ENCODE results near the gene KDM2B. TPM values are rescaled to one million over a fixed set of nuclear protein-coding genes. Genes with fewer than 3 reads are reported as not detected.
"Not testable (repeated sequence)": the region's sequence is repeated elsewhere in the genome, so short reads cannot be mapped to it uniquely, and the experiment has no call there.

Gene KDM2B
- polyA plus RNA-seq, 3 donors = 77.4 to 80.0 (median 79.4) TPM

DNA sequence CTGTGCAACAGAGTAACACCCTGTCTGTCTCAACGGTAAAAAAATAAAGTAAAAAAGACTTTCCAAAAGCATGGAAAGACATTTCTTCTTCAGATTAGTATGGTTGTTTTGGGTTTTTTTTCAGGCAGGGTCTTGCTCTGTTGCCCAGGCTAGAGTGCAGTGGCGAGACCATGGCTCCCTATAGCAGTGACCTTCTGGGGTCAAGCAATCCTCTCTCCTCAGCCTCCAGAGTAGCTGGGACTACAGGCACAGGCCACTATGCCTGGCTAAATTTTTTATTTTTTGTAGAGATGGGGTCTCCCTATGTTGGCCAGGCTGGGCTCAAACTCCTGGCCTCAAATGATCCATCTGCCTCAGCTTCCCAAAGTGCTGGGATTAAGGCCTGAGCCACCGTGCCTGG lies 72.8 kb downstream of the KDM2B start:
- no peak for DNase-seq

DNA sequence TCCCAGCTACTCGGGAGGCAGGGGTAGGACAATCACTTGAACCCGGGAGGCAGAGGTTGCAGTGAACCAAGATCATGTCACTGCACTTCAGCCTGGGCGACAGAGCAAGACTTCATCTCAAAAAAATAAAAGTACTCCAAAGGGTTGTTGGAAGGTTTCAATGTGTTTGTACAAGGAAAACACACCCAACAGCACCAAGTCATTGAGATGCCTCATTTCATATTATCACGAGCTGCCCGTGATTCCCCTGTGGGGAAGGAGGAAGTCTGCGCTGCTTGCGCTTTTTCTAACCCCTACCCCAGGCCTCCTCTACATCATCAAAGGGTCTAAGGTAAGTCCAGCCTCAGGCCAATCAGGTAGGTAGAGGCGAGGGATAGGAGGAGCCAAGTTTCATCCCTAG lies 73.6 kb downstream of the KDM2B start:
- DNase-seq = no peak

DNA sequence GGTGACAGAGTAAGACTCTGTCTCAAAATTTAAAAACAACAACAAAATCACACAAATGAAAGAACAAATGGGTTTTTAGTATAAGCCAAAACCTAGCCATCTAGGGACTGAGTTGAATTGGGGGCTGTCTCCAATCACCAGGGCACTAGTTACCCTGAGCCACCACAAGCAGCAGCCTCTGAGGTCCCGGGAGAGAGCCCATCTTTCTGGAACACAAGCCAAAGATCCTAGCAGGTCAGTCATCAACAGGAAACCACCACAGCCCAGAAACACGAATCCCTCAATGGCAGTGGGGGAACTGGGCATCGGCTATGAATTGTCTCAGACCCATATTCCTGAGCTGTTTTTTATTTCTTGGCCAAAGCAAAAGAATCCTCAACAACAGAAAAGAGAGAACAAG lies 75.3 kb downstream of the KDM2B start:
- no peak for DNase-seq

DNA sequence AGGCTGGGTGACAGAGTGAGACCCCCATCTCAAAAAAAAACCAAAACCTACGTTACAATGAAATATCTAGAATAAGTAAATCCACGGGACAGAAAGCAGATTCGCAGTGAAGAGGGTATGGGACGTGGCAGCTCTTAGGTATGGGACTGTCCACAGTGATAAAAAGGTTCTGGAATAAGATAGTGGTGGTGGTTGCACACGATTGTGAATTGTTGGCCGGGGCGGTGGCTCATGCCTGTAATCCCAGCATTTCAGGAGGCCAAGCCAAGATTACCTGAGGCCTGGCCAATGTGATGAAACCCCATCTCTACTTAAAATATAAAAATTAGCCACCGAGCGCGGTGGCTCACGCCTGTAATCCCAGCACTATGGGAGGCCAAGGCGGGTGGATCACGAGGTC lies 76.3 kb downstream of the KDM2B start:
- DNase-seq = no peak

DNA sequence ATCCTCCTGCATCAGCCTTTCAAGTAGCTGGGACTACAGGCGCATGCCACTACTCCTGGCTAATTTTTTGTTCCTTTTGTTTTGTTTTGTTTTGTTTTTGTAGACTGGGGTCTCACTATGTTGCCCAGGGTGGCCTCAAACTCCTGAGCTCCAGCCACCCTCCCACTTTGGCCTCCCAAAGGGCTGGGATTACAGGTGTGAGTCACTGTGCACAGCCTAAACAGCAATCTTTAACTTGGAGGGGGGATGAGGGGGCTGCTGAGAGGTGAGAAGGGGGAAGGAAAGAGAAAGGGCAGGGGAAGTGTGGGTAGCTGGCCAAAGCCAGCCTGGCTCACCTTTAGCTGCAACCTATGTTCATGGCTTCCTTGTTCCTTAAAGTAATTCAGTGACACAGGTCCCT lies 77.4 kb downstream of the KDM2B start:
- DNase-seq = no peak

DNA sequence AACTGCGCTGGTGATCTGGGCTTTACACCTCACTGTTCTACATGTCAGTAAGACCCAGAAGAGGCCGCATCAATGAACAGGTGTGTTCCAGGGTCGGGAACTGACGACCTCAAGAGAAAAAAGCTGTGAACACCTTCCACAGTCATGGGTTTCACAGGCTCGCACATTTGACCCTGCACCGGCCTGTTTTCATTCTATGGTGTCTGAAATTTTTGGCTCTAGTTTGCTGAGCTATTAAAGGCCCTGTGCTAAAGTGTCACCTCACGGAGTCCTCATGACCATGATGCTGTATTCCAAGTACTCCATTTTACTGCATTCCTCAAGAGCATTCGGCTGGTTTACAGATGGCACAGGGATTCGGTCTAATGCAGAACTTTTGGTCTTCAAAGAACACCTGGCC lies 78.9 kb downstream of the KDM2B start:
- DNase-seq = no peak

DNA sequence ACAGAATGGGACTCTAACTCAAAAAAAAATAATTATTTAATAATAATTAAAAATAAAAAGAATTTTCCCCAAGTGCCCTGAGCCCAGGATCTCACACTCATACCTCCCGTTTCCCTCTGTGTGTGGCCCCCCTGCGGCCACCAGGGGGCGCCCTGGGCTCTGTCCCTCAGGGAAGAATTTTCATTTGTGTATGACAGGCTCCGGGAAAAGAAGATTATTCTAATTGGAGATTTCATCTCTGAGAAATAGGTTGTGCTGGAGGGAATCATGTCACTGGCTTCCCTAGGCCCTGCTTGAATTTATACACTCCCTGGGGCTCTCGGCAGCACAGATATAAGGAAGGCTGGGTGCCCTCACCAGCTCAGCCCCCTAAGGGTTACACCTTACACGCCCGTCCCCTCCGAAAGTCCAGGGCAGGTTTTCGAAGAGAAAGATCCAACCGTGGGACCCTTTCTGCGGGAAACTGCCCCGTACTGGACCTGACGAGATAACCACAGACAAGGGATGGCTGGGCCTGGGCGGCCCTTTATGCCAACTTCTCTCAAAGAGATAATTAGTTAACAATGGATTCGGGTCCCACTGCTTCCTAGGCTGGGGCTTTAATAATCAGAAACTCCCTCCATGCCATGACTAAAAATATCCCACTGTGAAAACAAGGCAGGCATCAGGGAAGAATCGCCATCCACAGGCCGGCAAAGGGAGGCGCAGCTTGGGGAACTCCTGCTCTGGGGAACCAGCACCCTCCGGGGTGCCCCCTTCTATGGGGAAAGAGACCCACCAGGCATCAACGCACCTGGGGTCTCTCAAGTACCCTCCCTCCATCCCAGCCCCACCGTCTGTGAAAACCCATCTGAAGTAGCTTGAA lies 80.7 kb downstream of the KDM2B start:
- peak; percentile 74 for DNase-seq

DNA sequence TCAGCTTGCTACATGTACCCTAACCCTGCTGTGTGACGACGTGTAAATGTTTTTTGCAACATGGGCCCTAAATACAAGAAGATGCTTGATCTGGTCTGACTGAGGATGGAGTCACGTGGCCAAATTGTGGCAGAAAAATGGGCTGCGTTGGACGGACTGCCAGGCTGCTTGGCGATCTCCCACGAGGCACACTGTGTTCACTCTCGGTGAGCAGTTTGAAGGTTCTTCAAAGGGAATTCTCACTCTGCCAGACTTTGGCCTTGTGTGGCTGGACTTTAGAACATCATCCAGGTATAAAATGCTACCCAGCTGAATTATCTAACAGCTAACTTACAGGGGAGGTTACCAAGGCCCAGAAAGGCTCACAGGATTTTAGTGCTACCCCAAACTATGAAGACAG lies 85.1 kb downstream of the KDM2B start:
- no peak for DNase-seq

DNA sequence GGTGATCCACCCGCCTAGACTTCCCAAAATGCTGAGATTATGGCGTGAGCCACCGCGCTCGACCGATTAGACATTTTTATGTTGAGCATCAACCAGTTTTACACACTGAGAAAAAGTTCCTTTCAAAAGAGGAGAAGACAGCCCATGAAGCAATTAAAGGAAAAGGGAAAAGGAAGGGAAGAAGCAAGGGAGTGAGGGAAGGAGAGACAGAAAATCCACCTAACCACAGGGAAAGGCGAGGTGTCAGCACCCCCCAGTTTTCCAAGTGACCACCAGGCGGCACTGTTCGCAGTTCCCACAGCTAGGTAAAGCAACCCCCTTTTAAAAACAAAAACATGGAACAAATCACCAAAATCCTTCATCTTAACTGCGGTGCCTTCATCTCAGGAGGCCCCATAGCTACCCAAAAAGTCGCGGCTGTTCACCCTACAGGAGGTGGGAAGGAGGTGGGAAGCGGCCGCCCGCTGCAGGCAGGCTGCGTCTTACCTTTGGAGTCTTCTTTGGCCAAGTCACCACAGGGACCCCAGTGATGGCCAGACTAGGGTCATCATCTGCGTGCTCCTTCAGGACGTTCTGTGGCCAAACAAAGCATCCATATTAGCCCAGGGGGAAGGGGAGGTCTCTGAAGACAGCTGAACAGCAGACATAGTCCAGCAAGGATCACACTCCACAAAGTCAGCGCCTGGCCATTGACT lies 86.6 kb downstream of the KDM2B start:
- DNase-seq = no peak

DNA sequence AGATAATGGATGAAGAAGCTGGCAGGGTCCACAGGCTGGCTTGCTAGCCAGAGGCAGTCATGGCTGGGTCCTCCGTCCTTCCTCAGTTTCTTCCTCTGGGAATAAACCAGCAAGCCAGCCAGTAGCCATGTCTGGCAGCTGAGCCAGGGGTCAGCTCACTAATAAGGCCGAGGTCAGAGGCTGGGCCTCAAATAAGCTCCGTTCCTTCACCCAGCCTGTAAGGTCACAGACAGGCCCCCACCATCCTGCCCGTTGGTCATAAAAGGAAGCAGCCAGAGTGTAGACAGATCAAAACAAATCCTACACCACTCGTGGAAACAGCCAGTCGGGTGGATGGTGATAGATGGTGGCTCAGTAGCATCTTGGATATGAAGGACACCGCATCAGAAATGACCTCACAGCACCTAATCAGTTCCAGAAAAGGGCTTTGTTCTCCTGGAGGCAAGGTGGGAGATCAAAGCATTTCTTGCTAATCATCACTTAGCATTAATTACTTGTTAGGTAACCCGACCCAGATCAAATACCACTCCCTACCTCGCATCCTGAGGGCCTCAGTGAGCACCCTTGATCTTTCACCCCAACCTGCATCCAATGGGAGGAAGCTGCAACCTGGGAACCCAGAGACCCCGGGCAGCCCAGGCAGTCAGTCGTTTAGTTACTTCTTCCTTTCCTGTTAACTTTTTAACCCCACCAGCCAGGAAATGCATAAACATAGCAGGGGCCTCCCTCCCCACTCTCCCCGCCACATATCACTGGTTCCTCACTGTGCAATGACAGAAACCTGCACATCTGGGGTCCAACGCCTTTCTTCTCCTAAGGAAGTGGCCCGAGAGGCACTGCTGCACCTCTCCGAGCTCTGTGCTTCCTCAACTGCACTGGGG lies 90.2 kb downstream of the KDM2B start:
- peak; percentile 80 for DNase-seq

DNA sequence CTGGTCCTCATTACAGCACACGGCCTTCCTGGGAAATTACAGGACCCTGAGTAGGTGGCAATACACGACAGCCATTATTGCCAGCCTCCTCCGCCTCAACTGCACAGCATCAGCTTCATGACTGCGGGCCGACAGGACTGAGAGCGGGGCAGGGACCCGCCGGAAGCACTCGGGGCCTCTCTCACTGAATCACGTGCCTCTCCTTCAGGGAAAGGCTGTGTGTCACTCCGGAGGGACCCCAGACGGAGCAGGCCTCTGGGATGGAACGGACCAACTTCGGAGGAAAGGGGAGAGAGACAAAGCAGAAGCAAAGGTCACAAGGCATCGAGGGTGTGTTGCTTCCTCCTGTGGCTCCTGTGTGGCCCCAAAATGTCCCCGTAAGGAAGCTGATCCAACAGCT lies 90.9 kb downstream of the KDM2B start:
- no peak for DNase-seq

DNA sequence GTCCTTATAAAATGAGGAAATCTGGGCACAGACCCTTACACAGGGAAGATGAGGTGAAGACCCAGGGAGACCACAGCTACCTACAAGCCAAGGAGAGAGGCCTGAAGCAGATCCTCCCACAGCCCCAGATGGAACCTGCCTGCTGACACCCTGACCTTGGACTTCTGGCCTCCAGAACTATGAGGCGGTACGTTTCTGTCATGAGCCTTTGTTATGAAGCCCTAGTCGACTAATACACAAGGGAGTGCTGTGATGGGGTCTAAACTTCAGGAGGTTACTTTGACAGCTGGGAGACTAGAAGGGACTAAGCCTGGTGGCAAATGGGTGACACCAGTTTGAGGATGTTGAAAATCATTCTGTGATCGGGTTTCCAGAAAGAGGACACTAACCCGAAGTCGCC lies 95.9 kb downstream of the KDM2B start:
- no peak for DNase-seq

DNA sequence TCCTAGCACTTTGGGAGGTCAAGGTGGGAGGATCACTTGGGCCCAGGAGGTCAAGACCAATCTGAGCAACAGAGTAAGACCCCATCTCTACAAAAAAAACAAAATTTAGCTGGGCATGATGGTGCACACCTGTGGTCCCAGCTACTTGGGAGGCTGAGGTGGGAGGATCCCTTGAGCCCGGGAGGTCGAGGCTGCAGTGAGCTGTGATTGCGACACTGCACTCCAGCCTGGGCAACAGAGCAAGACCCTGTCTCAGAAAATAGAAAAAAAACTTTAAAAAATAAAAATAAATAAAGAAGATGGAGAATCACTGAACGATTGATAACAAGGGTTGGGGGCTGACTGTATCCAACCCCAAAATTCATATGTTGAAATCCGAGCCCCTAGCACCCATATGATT lies 96.3 kb downstream of the KDM2B start:
- DNase-seq = not testable (repeated sequence)

DNA sequence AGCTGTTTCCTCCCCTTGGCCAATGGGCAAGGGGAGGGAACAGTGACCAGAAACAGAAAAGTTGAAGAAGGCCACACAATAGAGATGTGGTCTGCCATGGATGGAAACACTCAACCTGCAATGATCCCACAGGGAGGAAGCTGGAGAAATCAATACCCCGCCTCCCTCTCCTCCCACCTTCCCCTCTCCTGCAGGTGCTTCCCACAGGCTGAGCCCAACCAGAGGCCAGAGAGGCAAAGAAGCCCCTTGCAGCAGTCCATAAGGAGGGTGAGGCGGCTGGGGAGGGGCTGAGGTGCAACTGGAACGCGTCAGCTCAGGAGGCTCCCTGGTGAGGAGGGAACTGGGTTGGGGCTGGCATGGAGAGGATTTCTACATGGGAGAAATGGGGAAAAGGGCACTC lies 96.9 kb downstream of the KDM2B start:
- DNase-seq = no peak

DNA sequence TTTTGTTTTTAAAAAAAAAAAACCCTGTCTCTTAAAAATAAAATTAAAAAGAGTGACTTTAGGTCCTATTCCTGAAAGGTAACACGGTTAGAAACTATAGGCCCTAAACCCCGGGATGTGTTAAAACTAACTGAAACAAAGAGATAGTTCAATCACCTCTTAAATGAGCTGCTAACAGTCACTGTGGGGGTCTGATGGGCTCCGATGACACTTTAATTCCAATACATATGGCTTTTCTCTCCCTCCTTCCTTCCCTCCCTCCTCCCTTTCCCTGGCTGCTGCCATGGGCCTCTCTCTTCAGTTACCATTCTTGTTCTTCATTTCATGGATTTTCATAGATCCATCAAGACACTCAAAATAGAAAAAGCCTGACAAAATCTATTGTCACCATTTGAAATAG lies 104.3 kb downstream of the KDM2B start:
- no peak for DNase-seq

DNA sequence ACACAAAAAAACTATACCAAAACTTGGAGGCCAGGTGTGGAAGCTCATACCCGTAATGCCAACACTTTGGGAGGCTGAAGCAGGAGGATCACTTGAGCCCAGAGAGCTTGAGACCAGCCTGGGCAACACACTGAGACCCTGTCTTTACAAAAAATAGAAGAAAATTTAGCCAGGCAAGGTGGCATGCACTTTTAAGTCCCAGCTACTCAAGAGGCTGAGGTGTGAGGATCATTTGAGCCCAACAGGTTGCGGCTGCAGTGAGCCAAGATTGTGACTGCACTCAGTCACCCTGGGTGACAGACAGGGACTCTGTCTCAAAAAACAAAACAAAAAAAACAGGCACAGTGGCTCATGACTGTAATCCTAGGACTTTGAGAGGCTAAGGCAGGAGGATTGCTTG lies 105.5 kb downstream of the KDM2B start:
- no peak for DNase-seq

DNA sequence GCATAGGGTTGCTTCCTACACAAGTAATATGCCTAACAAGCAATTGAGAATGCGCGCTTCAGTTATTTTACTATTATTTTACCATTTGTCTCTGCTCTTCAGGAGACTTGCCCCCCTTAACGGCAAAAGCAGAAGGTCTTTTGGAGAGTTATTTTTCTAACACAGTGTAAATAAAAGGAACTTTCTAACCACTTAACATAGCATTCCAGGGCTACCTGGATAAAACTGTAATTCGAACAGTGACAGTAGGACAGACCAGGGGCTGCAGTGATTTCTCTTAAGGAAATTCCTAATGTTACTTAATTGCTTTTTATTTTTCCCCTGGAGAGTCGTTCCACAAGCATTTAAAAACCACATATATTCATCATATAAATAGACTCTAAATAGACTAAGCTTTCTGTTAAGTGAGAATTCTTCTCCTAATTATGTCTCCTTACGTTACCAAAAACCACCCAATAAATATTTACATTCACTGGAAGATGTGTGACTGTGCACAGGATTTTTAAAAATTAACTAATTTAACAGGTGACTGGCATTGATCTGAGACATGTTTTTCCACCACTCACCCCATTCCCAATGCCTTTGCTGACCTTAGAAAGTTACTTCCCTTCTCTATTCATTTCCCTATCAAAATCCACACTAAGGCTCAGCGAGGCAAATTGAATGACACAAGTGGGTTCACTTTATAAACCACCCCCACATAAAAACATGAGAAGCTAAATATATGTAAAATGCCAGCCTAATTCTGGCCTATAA lies 108.5 kb downstream of the KDM2B start:
- no peak for DNase-seq

DNA sequence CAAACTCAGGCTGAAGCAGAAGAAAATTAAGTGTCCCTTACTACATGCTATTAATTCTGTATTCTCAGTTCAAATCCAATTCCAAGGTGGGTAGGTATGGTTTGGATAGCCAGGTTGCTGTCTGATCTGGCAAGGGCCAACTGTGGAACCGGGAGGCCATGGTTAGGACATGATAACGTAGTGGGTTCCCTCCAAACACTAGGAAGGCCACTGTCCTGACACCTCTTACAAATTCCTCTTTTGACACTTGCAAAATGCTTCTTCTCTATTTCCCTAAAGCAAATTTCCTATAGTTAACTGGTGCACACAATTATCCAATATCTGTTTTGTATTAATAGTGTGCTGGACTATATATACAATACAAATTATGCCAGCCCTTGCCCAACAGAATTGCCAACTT lies 110.1 kb downstream of the KDM2B start:
- no peak for DNase-seq

DNA sequence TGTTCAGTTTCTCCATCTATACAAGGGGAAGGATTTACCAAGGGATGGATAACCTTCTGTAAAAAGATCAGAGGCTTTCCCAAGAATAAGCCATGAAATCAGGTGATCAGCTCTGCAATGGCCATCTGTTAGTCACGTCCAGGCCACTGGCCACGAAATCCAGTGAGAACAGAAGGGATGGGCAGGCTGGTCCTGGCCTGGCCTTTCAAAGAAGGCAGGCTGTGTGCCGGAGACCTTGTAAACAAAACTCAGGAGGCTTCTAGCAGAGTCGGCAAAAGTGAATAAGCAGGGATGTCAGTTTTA lies 112.4 kb downstream of the KDM2B start:
- DNase-seq = no peak

DNA sequence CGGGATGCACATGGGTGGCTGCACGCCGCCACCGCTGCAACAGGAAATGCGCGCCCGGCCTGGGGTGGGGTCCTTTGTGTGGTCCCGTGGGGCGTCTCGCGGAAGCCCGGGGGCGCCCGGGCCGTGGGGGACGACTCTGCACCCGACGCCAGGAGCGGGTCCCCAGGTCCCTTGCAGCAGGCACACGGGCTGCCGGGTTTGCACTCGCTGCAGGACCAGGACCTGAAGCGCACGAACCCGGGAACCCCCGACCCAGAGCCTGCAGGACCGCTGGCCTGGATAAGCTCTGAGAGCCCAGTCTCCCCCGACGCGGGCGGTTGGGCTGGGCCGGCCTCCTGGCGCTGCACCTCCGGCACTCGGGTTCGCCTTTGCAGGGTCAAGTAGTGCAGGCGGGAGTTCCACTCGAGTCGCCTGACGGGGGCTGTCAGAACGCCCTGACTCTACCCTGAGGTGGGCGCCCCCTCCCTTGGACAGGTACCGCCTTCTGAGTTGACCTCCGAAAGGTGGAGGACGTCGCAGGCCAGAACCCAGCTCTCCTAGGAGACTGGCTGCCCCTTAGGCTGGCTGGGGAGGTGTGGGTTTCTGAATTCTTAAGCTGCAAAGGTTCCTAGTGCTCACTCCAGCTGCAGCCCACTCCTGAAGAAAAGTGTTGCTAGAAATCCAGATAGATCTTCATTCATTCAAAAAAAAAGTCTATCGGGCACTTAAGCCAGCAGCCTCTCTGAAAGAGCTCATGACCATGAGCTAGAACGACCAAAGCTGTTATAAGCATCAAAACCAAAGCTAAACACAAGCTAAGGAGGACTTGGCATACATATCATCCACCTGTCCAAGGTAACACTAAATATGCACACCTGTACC lies 113.0 kb downstream of the KDM2B start:
- DNase-seq = no peak

All from renal pelvis (tissue), 4 donors.